SK-N-SH (cell line): ENCODE data around the gene RPE65. TPM values are rescaled to one million over a fixed set of nuclear protein-coding genes. Genes with fewer than 3 reads are reported as not detected.

Experiments used
- CTCF ChIA-PET: fragments of 300-600, 350-600 bp; formaldehyde crosslinking; extraction: SDS; loops from one replicate; lab custom pipeline; 2021; lab: Yijun Ruan, JAX
- POLR2A ChIA-PET: fragments of 350-600 bp; sonication (Branson Sonifier 250); formaldehyde crosslinking; extraction: SDS; loops from one replicate; lab custom pipeline; 2020; ENCODE audit warnings: antibody characterized with exemption, inconsistent platforms; lab: Yijun Ruan, JAX
- DNase-seq: peaks from one replicate; pipeline ENCODE4 v3.0.0; 2012
- H2AFZ ChIP-seq: fragments of 200-600 bp; sonication (generic); 2 replicates; pipeline ENCODE4 v1.8.1; 2016; ENCODE audit warnings: antibody characterized with exemption, mild to moderate bottlenecking, low read depth
- H3F3A ChIP-seq: fragments of 200-600 bp; sonication (generic); replicated peaks from 2 replicates; pipeline ENCODE3; 2016; ENCODE audit warnings: antibody characterized with exemption, mild to moderate bottlenecking; ENCODE audit not compliant: insufficient read depth
- H3K27ac ChIP-seq, 2 experiments: fragments of 200-500 bp in 1 of 2; fragments of 200-600 bp in 1 of 2; sonication (Bioruptor generic) in 1 of 2; sonication (generic), shearing (Covaris generic) in 1 of 2; 2 replicates each; pipeline versions ENCODE4 v1.5.1 to v1.6.1; 2014 to 2016; ENCODE audit warnings: low read depth in 2 of 2, inconsistent platforms in 1 of 2, low read length in 1 of 2, mild to moderate bottlenecking in 1 of 2, mixed read lengths in 1 of 2
- H3K27me3 ChIP-seq: fragments of 200-600 bp; sonication (generic), shearing (Covaris generic); 2 replicates; pipeline ENCODE4 v1.6.1; 2016; ENCODE audit warnings: mixed run types; ENCODE audit not compliant: insufficient read depth
- H3K36me3 ChIP-seq, 2 experiments: fragments of 200-500 bp in 1 of 2; fragments of 200-600 bp in 1 of 2; sonication (Bioruptor generic) in 1 of 2; sonication (generic) in 1 of 2; replicated peaks in 1 of 2; 2 replicates each; pipeline versions ENCODE3 to v1.5.1; 2014 to 2016; ENCODE audit warnings: low read length in 1 of 2, mild to moderate bottlenecking in 1 of 2; ENCODE audit not compliant: insufficient read depth in 2 of 2, control insufficient read depth in 1 of 2
- H3K4me1 ChIP-seq, 2 experiments: fragments of 200-500 bp in 1 of 2; fragments of 200-600 bp in 1 of 2; sonication (Bioruptor generic) in 1 of 2; sonication (generic), shearing (Covaris generic) in 1 of 2; 2 replicates each; pipeline versions ENCODE4 v1.5.1 to v1.6.1; 2014 to 2016; ENCODE audit warnings: low read depth in 1 of 2, low read length in 1 of 2, mixed run types in 1 of 2; ENCODE audit not compliant: insufficient read depth in 2 of 2, control insufficient read depth in 1 of 2
- H3K4me2 ChIP-seq: fragments of 200-600 bp; sonication (generic), shearing (Covaris generic); 2 replicates; pipeline ENCODE4 v1.6.1; 2017; ENCODE audit warnings: mixed run types
- H3K4me3 ChIP-seq, 2 experiments: fragments of 200-500 bp in 1 of 2; fragments of 200-600 bp in 1 of 2; sonication (Bioruptor generic) in 1 of 2; sonication (generic), shearing (Covaris generic) in 1 of 2; 2 replicates each; pipeline versions ENCODE4 v1.5.1 to v1.8.1; 2014 to 2016; ENCODE audit warnings: low read depth in 2 of 2, inconsistent platforms in 1 of 2, low read length in 1 of 2, mild to moderate bottlenecking in 1 of 2, mixed read lengths in 1 of 2, moderate library complexity in 1 of 2
- H3K79me2 ChIP-seq: fragments of 200-600 bp; sonication (generic); 2 replicates; pipeline ENCODE4 v1.8.1; 2017; ENCODE audit warnings: mild to moderate bottlenecking; ENCODE audit not compliant: insufficient read depth
- H3K9ac ChIP-seq: fragments of 200-600 bp; sonication (generic); 2 replicates; pipeline ENCODE4 v1.6.1; 2017; ENCODE audit warnings: mixed run types
- H3K9me2 ChIP-seq: fragments of 200-600 bp; sonication (generic); 2 replicates; pipeline ENCODE4 v1.6.1; 2017; ENCODE audit warnings: mixed run types
- H3K9me3 ChIP-seq: fragments of 200-600 bp; sonication (generic); 2 replicates; pipeline ENCODE4 v1.6.1; 2017; ENCODE audit warnings: mixed run types, mild to moderate bottlenecking, moderate library complexity
- H4K20me1 ChIP-seq: fragments of 200-600 bp; sonication (generic); 2 replicates; pipeline ENCODE4 v1.6.1; 2017; ENCODE audit warnings: mild to moderate bottlenecking, mixed run types; ENCODE audit not compliant: insufficient read depth
- CHD2 ChIP-seq: fragments of 150-350 bp; IDR thresholded peaks from 2 replicates; pipeline ENCODE4 v1.6.1; 2018; ENCODE audit warnings: low read length; ENCODE audit not compliant: partially characterized antibody
- ELF1 ChIP-seq: IDR thresholded peaks from 2 replicates; pipeline ENCODE4 v1.4.0; 2012
- FOSL2 ChIP-seq: IDR thresholded peaks from 2 replicates; pipeline ENCODE4 v1.4.0; 2012; ENCODE audit warnings: low read depth, mild to moderate bottlenecking, moderate library complexity, borderline replicate concordance
- FOXJ3 ChIP-seq: sonication (generic); formaldehyde crosslinking; IDR thresholded peaks from 2 replicates; pipeline ENCODE4 v1.5.1; 2020; ENCODE audit warnings: mild to moderate bottlenecking, missing genetic modification reagents
- FOXM1 ChIP-seq: IDR thresholded peaks from 2 replicates; pipeline ENCODE4 v1.4.0; 2012; ENCODE audit warnings: low read depth, mild to moderate bottlenecking
- MXI1 ChIP-seq: IDR thresholded peaks from 2 replicates; pipeline ENCODE4 v1.6.1; 2012; ENCODE audit warnings: mild to moderate bottlenecking, low read depth, low read length, improper control_type of control experiment
- NFIC ChIP-seq: IDR thresholded peaks from 2 replicates; pipeline ENCODE4 v1.4.0; 2012; ENCODE audit warnings: borderline replicate concordance
- RAD21 ChIP-seq: IDR thresholded peaks from 2 replicates; pipeline ENCODE4 v1.6.1; 2012; ENCODE audit warnings: mild to moderate bottlenecking, low read length
- RCOR1 ChIP-seq: fragments of 150-350 bp; IDR thresholded peaks from 2 replicates; pipeline ENCODE4 v1.6.1; 2017; ENCODE audit warnings: antibody characterized with exemption, low read length
- TAF1 ChIP-seq: IDR thresholded peaks from 2 replicates; pipeline ENCODE4 v1.6.1; 2012; ENCODE audit warnings: low read depth, mild to moderate bottlenecking, low read length, moderate library complexity, borderline replicate concordance
- WGBS: methylation state at CpG from one replicate; pipeline ENCODE4 v1.1.6; 2017; ENCODE audit warnings: low lambda C conversion rate; 5-methylcytosine and 5-hydroxymethylcytosine counted together
- polyA plus RNA-seq, 3 experiments: library from polyadenylated mRNA; depleted of rRNA; stranded (reverse); fragments of >200 nt; gene quantifications; 2 replicates each; pipeline ENCODE4 v1.2.3, GENCODE V29; 2012
- TF ChIP-seq, protein P1 (sequence below): IDR thresholded peaks from 2 replicates; pipeline ENCODE4 v1.6.1; 2012; ENCODE audit warnings: mild to moderate bottlenecking, low read depth, low read length, moderate library complexity
- TF ChIP-seq, protein P2 (sequence below): IDR thresholded peaks from 2 replicates; pipeline ENCODE4 v1.4.0; 2012; ENCODE audit warnings: low read depth, borderline replicate concordance
- TF ChIP-seq, protein P3 (sequence below): fragments of 150-350 bp; IDR thresholded peaks from 2 replicates; pipeline ENCODE4 v1.6.1; 2016; ENCODE audit warnings: mild to moderate bottlenecking, low read depth, low read length
- TF ChIP-seq, protein P4 (sequence below): fragments of 200-600 bp; sonication (generic); IDR thresholded peaks from 2 replicates; pipeline ENCODE4 v1.6.1; 2017; ENCODE audit warnings: antibody characterized with exemption, mild to moderate bottlenecking, moderate library complexity

Gene RPE65
- polyA plus RNA-seq, 1 of the 3 experiments (the other 2 are of a cell fraction): 0.02 TPM

DNA sequence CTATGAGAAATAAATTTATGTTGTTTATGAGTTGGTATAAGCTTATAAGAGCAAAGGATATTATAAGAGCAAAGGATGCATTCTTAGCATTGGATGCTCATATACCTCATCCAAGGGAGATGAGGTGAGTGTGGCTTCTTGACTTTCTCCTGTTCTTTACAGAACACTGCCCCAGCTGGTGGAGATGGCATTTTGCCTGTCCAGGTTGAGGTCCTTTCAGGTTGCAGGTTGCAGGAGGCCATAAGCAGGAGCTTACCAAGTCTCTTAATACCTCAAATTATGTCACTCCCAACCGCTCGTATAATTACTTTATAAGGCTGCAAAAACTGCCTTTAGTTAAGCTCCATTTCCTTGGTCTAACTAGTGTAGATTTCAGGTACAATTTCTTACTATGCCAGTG is 66.7 kb downstream of the RPE65 start:
- CTCF ChIA-PET: interaction anchor here (0.9 kb wide), 1 partner anchor 41 kb away, joined by 4 read pairs; no protein-coding TSS in a partner anchor
- H3K4me1 ChIP-seq: peaks cover 0 to 22% of the 10 kb centered on the region in 2 experiments; a peak in 2 of 4 replicates
- no peaks in the 10 kb centered on the region for H3K9me2 ChIP-seq
- H2AFZ ChIP-seq: no peak overlapping the region
- no peaks in the 10 kb centered on the region for H3K79me2 ChIP-seq
- TF ChIP-seq, protein P1, sequence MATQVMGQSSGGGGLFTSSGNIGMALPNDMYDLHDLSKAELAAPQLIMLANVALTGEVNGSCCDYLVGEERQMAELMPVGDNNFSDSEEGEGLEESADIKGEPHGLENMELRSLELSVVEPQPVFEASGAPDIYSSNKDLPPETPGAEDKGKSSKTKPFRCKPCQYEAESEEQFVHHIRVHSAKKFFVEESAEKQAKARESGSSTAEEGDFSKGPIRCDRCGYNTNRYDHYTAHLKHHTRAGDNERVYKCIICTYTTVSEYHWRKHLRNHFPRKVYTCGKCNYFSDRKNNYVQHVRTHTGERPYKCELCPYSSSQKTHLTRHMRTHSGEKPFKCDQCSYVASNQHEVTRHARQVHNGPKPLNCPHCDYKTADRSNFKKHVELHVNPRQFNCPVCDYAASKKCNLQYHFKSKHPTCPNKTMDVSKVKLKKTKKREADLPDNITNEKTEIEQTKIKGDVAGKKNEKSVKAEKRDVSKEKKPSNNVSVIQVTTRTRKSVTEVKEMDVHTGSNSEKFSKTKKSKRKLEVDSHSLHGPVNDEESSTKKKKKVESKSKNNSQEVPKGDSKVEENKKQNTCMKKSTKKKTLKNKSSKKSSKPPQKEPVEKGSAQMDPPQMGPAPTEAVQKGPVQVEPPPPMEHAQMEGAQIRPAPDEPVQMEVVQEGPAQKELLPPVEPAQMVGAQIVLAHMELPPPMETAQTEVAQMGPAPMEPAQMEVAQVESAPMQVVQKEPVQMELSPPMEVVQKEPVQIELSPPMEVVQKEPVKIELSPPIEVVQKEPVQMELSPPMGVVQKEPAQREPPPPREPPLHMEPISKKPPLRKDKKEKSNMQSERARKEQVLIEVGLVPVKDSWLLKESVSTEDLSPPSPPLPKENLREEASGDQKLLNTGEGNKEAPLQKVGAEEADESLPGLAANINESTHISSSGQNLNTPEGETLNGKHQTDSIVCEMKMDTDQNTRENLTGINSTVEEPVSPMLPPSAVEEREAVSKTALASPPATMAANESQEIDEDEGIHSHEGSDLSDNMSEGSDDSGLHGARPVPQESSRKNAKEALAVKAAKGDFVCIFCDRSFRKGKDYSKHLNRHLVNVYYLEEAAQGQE: no peak
- TF ChIP-seq FOSL2: no peak
- TF ChIP-seq, protein P2, sequence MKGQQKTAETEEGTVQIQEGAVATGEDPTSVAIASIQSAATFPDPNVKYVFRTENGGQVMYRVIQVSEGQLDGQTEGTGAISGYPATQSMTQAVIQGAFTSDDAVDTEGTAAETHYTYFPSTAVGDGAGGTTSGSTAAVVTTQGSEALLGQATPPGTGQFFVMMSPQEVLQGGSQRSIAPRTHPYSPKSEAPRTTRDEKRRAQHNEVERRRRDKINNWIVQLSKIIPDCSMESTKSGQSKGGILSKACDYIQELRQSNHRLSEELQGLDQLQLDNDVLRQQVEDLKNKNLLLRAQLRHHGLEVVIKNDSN: no peak
- TF ChIP-seq ELF1: no peak
- TF ChIP-seq, protein P3, sequence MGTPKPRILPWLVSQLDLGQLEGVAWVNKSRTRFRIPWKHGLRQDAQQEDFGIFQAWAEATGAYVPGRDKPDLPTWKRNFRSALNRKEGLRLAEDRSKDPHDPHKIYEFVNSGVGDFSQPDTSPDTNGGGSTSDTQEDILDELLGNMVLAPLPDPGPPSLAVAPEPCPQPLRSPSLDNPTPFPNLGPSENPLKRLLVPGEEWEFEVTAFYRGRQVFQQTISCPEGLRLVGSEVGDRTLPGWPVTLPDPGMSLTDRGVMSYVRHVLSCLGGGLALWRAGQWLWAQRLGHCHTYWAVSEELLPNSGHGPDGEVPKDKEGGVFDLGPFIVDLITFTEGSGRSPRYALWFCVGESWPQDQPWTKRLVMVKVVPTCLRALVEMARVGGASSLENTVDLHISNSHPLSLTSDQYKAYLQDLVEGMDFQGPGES: no peak
- no peak for TF ChIP-seq FOXM1
- 92% methylated on average over 2 of the region's 2 CpGs for WGBS
- no peak overlapping the region for H3K9ac ChIP-seq
- no peaks in the 10 kb centered on the region for H3K36me3 ChIP-seq
- DNase-seq: no peak
- H3K4me3 ChIP-seq: no peak overlapping the region
- H3K9me3 ChIP-seq: no peaks in the 10 kb centered on the region
- POLR2A ChIA-PET: no interaction called here
- peak overlapping the region in 1 of 2 experiments; percentile 99; a peak in 1 of 4 replicates for H3K27ac ChIP-seq
- no peak overlapping the region for H3K4me2 ChIP-seq
- no peaks in the 10 kb centered on the region for H3K27me3 ChIP-seq
- H3F3A ChIP-seq: peaks cover 33% of the 10 kb centered on the region
- H4K20me1 ChIP-seq: no peaks in the 10 kb centered on the region

DNA sequence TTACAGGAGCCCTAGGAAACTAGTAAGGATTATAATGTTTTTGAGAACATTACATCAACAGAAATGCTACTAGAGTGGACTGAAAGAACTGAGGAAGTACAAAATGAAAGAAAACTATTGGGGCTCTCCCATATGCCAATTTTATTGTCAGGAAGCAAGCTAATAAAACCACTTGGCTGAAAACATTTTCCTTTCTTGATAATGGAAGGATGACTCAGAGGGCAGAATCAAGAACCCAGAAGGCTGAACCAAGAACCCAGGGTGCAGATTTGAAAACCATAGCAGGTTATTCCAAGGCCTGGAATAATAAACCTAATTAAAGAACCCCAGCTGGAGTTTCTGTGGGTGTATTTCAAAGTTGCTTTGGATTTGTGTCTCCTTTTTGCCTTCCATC is 70.7 kb downstream of the RPE65 start:
- ChIA-PET POLR2A (no interaction called here), CTCF (interaction anchor here (0.9 kb wide), 1 partner anchor 36 kb away, joined by 4 read pairs; no protein-coding TSS in a partner anchor)
- no peaks in the 10 kb centered on the region for H3K27me3 ChIP-seq
- TF ChIP-seq MXI1 (no peak), NFIC (no peak), RCOR1 (no peak), FOXJ3 (CRISPR knock-in tag) (no peak), RAD21 (no peak), TAF1 (no peak), CHD2 (no peak)
- TF ChIP-seq, protein P3: no peak
- TF ChIP-seq, protein P1: no peak
- TF ChIP-seq, protein P4, sequence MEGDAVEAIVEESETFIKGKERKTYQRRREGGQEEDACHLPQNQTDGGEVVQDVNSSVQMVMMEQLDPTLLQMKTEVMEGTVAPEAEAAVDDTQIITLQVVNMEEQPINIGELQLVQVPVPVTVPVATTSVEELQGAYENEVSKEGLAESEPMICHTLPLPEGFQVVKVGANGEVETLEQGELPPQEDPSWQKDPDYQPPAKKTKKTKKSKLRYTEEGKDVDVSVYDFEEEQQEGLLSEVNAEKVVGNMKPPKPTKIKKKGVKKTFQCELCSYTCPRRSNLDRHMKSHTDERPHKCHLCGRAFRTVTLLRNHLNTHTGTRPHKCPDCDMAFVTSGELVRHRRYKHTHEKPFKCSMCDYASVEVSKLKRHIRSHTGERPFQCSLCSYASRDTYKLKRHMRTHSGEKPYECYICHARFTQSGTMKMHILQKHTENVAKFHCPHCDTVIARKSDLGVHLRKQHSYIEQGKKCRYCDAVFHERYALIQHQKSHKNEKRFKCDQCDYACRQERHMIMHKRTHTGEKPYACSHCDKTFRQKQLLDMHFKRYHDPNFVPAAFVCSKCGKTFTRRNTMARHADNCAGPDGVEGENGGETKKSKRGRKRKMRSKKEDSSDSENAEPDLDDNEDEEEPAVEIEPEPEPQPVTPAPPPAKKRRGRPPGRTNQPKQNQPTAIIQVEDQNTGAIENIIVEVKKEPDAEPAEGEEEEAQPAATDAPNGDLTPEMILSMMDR: no peak

More for the DNA sequence above, 70.7 kb downstream of the RPE65 start:
- Histone ChIP-seq H3K4me2 (no peak overlapping the region), H3K4me1 (peaks cover 0 to 40% of the 10 kb centered on the region in 2 experiments; a peak in 3 of 4 replicates), H3K9ac (no peak overlapping the region), H3K36me3 (no peaks in the 10 kb centered on the region), H3K9me2 (no peaks in the 10 kb centered on the region), H4K20me1 (no peaks in the 10 kb centered on the region), H3K9me3 (no peaks in the 10 kb centered on the region), H3K27ac (peak overlapping the region in 1 of 2 experiments; percentile 49; a peak in 1 of 4 replicates), H3F3A (peaks cover 22% of the 10 kb centered on the region), H3K4me3 (no peak overlapping the region), H2AFZ (no peak overlapping the region), H3K79me2 (no peaks in the 10 kb centered on the region)
- DNase-seq: no peak
